Measurements from ENCODE around the gene TSPYL4. TPM values are rescaled to one million over a fixed set of nuclear protein-coding genes. Genes with fewer than 3 reads are reported as not detected.

TSPYL4 gene
- total and polyA plus RNA-seq, 2 donors (not counting 1 experiment from before 2014, with no cell fraction given) = 20.6 to 21.4 TPM

DNA sequence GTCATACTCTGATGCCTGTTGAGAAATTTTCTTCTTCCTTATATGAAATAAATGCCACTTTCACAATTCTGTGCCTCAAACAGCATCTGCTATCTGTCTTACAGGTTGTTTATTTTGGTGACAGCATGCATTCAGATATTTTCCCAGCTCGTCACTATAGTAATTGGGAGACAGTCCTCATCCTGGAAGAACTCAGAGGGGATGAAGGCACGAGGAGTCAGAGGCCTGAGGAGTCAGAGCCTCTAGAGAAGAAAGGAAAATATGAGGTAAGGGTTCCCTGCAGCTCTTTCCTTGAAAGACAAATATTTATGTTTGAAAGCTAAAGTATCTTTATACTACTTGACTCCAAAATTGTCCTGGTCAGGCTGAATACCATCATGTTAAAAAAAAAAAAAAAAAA, 15.8 kb downstream of the TSPYL4 start:
- Histone ChIP-seq H3K9me3 (ENCODE audit: control extremely low read depth in 1 of 3, control insufficient read depth in 2 of 3, insufficient read depth in 1 of 3, low read length in 2 of 3) (no peaks in the 10 kb centered on the region), H3K79me2 (ENCODE audit: control insufficient read depth, insufficient read depth, low read length) (no peaks in the 10 kb centered on the region), H4K20me1 (ENCODE audit: control insufficient read depth, insufficient read depth, low read length, poor library complexity, severe bottlenecking) (no peaks in the 10 kb centered on the region), H3K4me2 (replicated peaks; ENCODE audit: low read depth, low read length, poor library complexity, severe bottlenecking) (no peak overlapping the region), H3K27me3 (replicated peaks in 1 of 4; ENCODE audit: control extremely low read depth in 1 of 4, control insufficient read depth in 3 of 4, insufficient read depth in 4 of 4, low read length in 3 of 4) (no peaks in the 10 kb centered on the region), H3K9ac (ENCODE audit: low read length) (no peak overlapping the region), H2AFZ (ENCODE audit: insufficient read depth, low read depth, low read length, poor library complexity, severe bottlenecking) (no peak overlapping the region), H3K4me3 (ENCODE audit: control extremely low read depth in 1 of 5, extremely low read depth in 1 of 5, insufficient read depth in 1 of 5, low read depth in 2 of 5, low read length in 4 of 5) (no peak overlapping the region), H3K4me1 (ENCODE audit: control insufficient read depth in 2 of 2, insufficient read depth in 2 of 2, low read length in 2 of 2) (no peaks in the 10 kb centered on the region), H3K36me3 (replicated peaks in 1 of 2; ENCODE audit: control extremely low read depth in 1 of 2, control insufficient read depth in 1 of 2, extremely low read depth in 1 of 2, insufficient read depth in 2 of 2, low read length in 1 of 2) (peaks cover 1 to 22% of the 10 kb centered on the region in 2 experiments), H3K27ac (ENCODE audit: low read length in 2 of 2) (no peak overlapping the region)
- H3K27ac Mint-ChIP-seq = no peak overlapping the region
- WGBS (ENCODE audit: insufficient coverage) = no CpG with 5 or more reads among the region's 2 CpGs
- ChIA-PET POLR2A (interaction anchor here (0.7 kb wide), 1 partner anchor 325 kb away, joined by 4 read pairs; no protein-coding TSS in a partner anchor), CTCF (no interaction called here)
- no peaks in the 10 kb centered on the region for H3K27me3 Mint-ChIP-seq
- no peak overlapping the region for H3K4me3 Mint-ChIP-seq
- H3K9me3 Mint-ChIP-seq (ENCODE audit: insufficient read depth) = no peaks in the 10 kb centered on the region
- no peaks in the 10 kb centered on the region for H3K4me1 Mint-ChIP-seq
- TF ChIP-seq, protein P1, sequence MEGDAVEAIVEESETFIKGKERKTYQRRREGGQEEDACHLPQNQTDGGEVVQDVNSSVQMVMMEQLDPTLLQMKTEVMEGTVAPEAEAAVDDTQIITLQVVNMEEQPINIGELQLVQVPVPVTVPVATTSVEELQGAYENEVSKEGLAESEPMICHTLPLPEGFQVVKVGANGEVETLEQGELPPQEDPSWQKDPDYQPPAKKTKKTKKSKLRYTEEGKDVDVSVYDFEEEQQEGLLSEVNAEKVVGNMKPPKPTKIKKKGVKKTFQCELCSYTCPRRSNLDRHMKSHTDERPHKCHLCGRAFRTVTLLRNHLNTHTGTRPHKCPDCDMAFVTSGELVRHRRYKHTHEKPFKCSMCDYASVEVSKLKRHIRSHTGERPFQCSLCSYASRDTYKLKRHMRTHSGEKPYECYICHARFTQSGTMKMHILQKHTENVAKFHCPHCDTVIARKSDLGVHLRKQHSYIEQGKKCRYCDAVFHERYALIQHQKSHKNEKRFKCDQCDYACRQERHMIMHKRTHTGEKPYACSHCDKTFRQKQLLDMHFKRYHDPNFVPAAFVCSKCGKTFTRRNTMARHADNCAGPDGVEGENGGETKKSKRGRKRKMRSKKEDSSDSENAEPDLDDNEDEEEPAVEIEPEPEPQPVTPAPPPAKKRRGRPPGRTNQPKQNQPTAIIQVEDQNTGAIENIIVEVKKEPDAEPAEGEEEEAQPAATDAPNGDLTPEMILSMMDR (IDR thresholded peaks at IDR 0.05) = no peak
- DNase-seq (no peak), ATAC-seq (ENCODE audit: low read depth) (no peak)
- intact Hi-C loops (cut with micrococcal nuclease) = no loop called here

GRCh38 chr6:116234689-116235088, 19.2 kb downstream of the TSPYL4 start:
- intact Hi-C loops (cut with micrococcal nuclease) = no loop called here
- H3K9me3 ChIP-seq (ENCODE audit: control extremely low read depth in 1 of 3, control insufficient read depth in 2 of 3, insufficient read depth in 1 of 3, low read length in 2 of 3) = no peaks in the 10 kb centered on the region
- H3K4me1 ChIP-seq (ENCODE audit: control insufficient read depth in 2 of 2, insufficient read depth in 2 of 2, low read length in 2 of 2) = no peaks in the 10 kb centered on the region
- POLR2A ChIA-PET = no interaction called here
- no peaks in the 10 kb centered on the region for H4K20me1 ChIP-seq (ENCODE audit: control insufficient read depth, insufficient read depth, low read length, poor library complexity, severe bottlenecking)
- Mint-ChIP-seq H3K27me3 (no peaks in the 10 kb centered on the region), H3K9me3 (ENCODE audit: insufficient read depth) (no peaks in the 10 kb centered on the region), H3K4me1 (no peaks in the 10 kb centered on the region), H3K27ac (no peak overlapping the region), H3K4me3 (no peak overlapping the region)
- TF ChIP-seq, protein P1 (IDR thresholded peaks at IDR 0.05) = no peak
- no peak for TF ChIP-seq EZH2 (IDR thresholded peaks at IDR 0.05; ENCODE audit: borderline replicate concordance, insufficient read depth, low read depth, low read length, poor library complexity, severe bottlenecking)
- no peaks in the 10 kb centered on the region for H3K79me2 ChIP-seq (ENCODE audit: control insufficient read depth, insufficient read depth, low read length)
- no peak overlapping the region for H3K4me3 ChIP-seq (ENCODE audit: control extremely low read depth in 1 of 5, extremely low read depth in 1 of 5, insufficient read depth in 1 of 5, low read depth in 2 of 5, low read length in 4 of 5)
- no peak overlapping the region for H3K9ac ChIP-seq (ENCODE audit: low read length)
- H3K4me2 ChIP-seq (replicated peaks; ENCODE audit: low read depth, low read length, poor library complexity, severe bottlenecking) = no peak overlapping the region
- H2AFZ ChIP-seq (ENCODE audit: insufficient read depth, low read depth, low read length, poor library complexity, severe bottlenecking) = no peak overlapping the region
- DNase-seq = no peak
- CTCF ChIA-PET = interaction anchor here (1.6 kb wide), 1 partner anchor 18 kb away, joined by 4 read pairs; no protein-coding TSS in a partner anchor
- 86% methylated on average over 2 of the region's 3 CpGs for WGBS (ENCODE audit: insufficient coverage)
- H3K27me3 ChIP-seq (replicated peaks in 1 of 4; ENCODE audit: control extremely low read depth in 1 of 4, control insufficient read depth in 3 of 4, insufficient read depth in 4 of 4, low read length in 3 of 4) = no peaks in the 10 kb centered on the region
- no peak overlapping the region for H3K27ac ChIP-seq (ENCODE audit: low read length in 2 of 2)
- peaks cover 1 to 31% of the 10 kb centered on the region in 2 experiments for H3K36me3 ChIP-seq (replicated peaks in 1 of 2; ENCODE audit: control extremely low read depth in 1 of 2, control insufficient read depth in 1 of 2, extremely low read depth in 1 of 2, insufficient read depth in 2 of 2, low read length in 1 of 2)
- ATAC-seq (ENCODE audit: low read depth) = no peak
